ENCODE measurements around the gene FNBP1L.

The FNBP1L gene

GRCh38 chr1:93598396-93598795, 150.5 kb downstream of the FNBP1L start:
- Histone ChIP-seq H3K27me3 (ENCODE audit: control insufficient read depth in 3 of 3, insufficient read depth in 3 of 3, low read depth in 1 of 3, low read length in 3 of 3) (no peaks in the 10 kb centered on the region), H3K18ac (ENCODE audit: low read length) (no peak overlapping the region)

GRCh38 chr1:93598861-93599439, 151.0 kb downstream of the FNBP1L start:
- H2BK12ac ChIP-seq (ENCODE audit: low read length): no peak overlapping the region
- H3K36me3 ChIP-seq (replicated peaks in 1 of 2; ENCODE audit: control insufficient read depth in 2 of 2, insufficient read depth in 2 of 2, low read length in 2 of 2): no peaks in the 10 kb centered on the region
- DNase-seq (ENCODE audit: low spot score): no peak
- H4K91ac ChIP-seq (ENCODE audit: low read depth, low read length, poor library complexity): no peak overlapping the region
- no CpG with 5 or more reads among the region's 7 CpGs for WGBS, 2 donors (ENCODE audit: extremely low coverage in 2 of 2, insufficient read length in 2 of 2, insufficient replicate concordance in 1 of 2)
- H2AFZ ChIP-seq (ENCODE audit: low read length): no peak overlapping the region
- H3K23ac ChIP-seq (ENCODE audit: low read depth, low read length, poor library complexity): no peak overlapping the region
- H4K8ac ChIP-seq (ENCODE audit: low read depth, low read length): no peak overlapping the region
- H3K79me1 ChIP-seq (ENCODE audit: low read depth, low read length): peaks cover 4% of the 10 kb centered on the region
- no peak overlapping the region for H2BK120ac ChIP-seq (ENCODE audit: low read depth, low read length)
- no peak overlapping the region for H3K14ac ChIP-seq (ENCODE audit: low read length)
- H3K4me2 ChIP-seq (ENCODE audit: insufficient read depth, low read length, poor library complexity, severe bottlenecking): no peak overlapping the region
- H3K27me3 ChIP-seq (ENCODE audit: control insufficient read depth in 3 of 3, insufficient read depth in 3 of 3, low read depth in 1 of 3, low read length in 3 of 3): no peaks in the 10 kb centered on the region
- no peak overlapping the region for H2BK15ac ChIP-seq (ENCODE audit: low read length)
- no peak overlapping the region for H3K18ac ChIP-seq (ENCODE audit: low read length)
- no peak overlapping the region for H2AK5ac ChIP-seq (ENCODE audit: low read depth, low read length)
- H2BK5ac ChIP-seq (ENCODE audit: low read length): no peak overlapping the region
- H3K27ac ChIP-seq (replicated peaks; ENCODE audit: low read length): no peak overlapping the region
- H3K9ac ChIP-seq (ENCODE audit: low read depth, low read length, poor library complexity): no peak overlapping the region
- H3K9me3 ChIP-seq (replicated peaks in 1 of 2; ENCODE audit: control insufficient read depth in 2 of 2, insufficient read depth in 1 of 2, low read depth in 1 of 2, low read length in 2 of 2): peaks cover 1 to 7% of the 10 kb centered on the region in 2 donors
- no peak overlapping the region for H3K4ac ChIP-seq (ENCODE audit: low read length)
- H3K4me1 ChIP-seq (ENCODE audit: control insufficient read depth in 2 of 2, insufficient read depth in 1 of 2, low read depth in 1 of 2, low read length in 2 of 2): peaks cover 0 to 9% of the 10 kb centered on the region in 2 donors
- H3K4me3 ChIP-seq (ENCODE audit: low read length in 2 of 2): no peak overlapping the region

More at GRCh38 chr1:93598396-93598795, 150.5 kb downstream of the FNBP1L start:
- no peak overlapping the region for H3K4me2 ChIP-seq (ENCODE audit: insufficient read depth, low read length, poor library complexity, severe bottlenecking)
- H4K8ac ChIP-seq (ENCODE audit: low read depth, low read length): no peak overlapping the region
- no peak for DNase-seq (ENCODE audit: low spot score)
- H2AFZ ChIP-seq (ENCODE audit: low read length): no peak overlapping the region
- H2BK15ac ChIP-seq (ENCODE audit: low read length): no peak overlapping the region
- no CpG with 5 or more reads among the region's 2 CpGs for WGBS, 2 donors (ENCODE audit: extremely low coverage in 2 of 2, insufficient read length in 2 of 2, insufficient replicate concordance in 1 of 2)
- H4K91ac ChIP-seq (ENCODE audit: low read depth, low read length, poor library complexity): no peak overlapping the region
- H3K4ac ChIP-seq (ENCODE audit: low read length): no peak overlapping the region
- no peak overlapping the region for H3K14ac ChIP-seq (ENCODE audit: low read length)
- H2AK5ac ChIP-seq (ENCODE audit: low read depth, low read length): no peak overlapping the region
- no peak overlapping the region for H3K9ac ChIP-seq (ENCODE audit: low read depth, low read length, poor library complexity)
- peaks cover 4% of the 10 kb centered on the region for H3K79me1 ChIP-seq (ENCODE audit: low read depth, low read length)
- H3K36me3 ChIP-seq (replicated peaks in 1 of 2; ENCODE audit: control insufficient read depth in 2 of 2, insufficient read depth in 2 of 2, low read length in 2 of 2): no peaks in the 10 kb centered on the region
- H3K27ac ChIP-seq (replicated peaks; ENCODE audit: low read length): no peak overlapping the region
- peak overlapping the region in 1 of 2 donors; percentile 44 for H3K4me3 ChIP-seq (ENCODE audit: low read length in 2 of 2)
- no peak overlapping the region for H2BK5ac ChIP-seq (ENCODE audit: low read length)
- H3K23ac ChIP-seq (ENCODE audit: low read depth, low read length, poor library complexity): no peak overlapping the region
- no peak overlapping the region for H2BK12ac ChIP-seq (ENCODE audit: low read length)
- peaks cover 0 to 9% of the 10 kb centered on the region in 2 donors for H3K4me1 ChIP-seq (ENCODE audit: control insufficient read depth in 2 of 2, insufficient read depth in 1 of 2, low read depth in 1 of 2, low read length in 2 of 2)
- H2BK120ac ChIP-seq (ENCODE audit: low read depth, low read length): no peak overlapping the region
- peaks cover 1 to 4% of the 10 kb centered on the region in 2 donors for H3K9me3 ChIP-seq (replicated peaks in 1 of 2; ENCODE audit: control insufficient read depth in 2 of 2, insufficient read depth in 1 of 2, low read depth in 1 of 2, low read length in 2 of 2)

- H4K8ac ChIP-seq (ENCODE audit: low read depth, low read length): no peak overlapping the region
- no peak overlapping the region for H4K91ac ChIP-seq (ENCODE audit: low read depth, low read length, poor library complexity)
- no CpG with 5 or more reads among the region's 6 CpGs for WGBS, 2 donors (ENCODE audit: extremely low coverage in 2 of 2, insufficient read length in 2 of 2, insufficient replicate concordance in 1 of 2)
- no peaks in the 10 kb centered on the region for H3K36me3 ChIP-seq (replicated peaks in 1 of 2; ENCODE audit: control insufficient read depth in 2 of 2, insufficient read depth in 2 of 2, low read length in 2 of 2)
- no peak overlapping the region for H3K18ac ChIP-seq (ENCODE audit: low read length)
- no peak overlapping the region for H3K4me2 ChIP-seq (ENCODE audit: insufficient read depth, low read length, poor library complexity, severe bottlenecking)
- H2AFZ ChIP-seq (ENCODE audit: low read length): no peak overlapping the region
- no peak overlapping the region for H3K23ac ChIP-seq (ENCODE audit: low read depth, low read length, poor library complexity)
- H3K9me3 ChIP-seq (replicated peaks in 1 of 2; ENCODE audit: control insufficient read depth in 2 of 2, insufficient read depth in 1 of 2, low read depth in 1 of 2, low read length in 2 of 2): peaks cover 1 to 12% of the 10 kb centered on the region in 2 donors
- H2BK12ac ChIP-seq (ENCODE audit: low read length): no peak overlapping the region
- peaks cover 0 to 7% of the 10 kb centered on the region in 2 donors for H3K4me1 ChIP-seq (ENCODE audit: control insufficient read depth in 2 of 2, insufficient read depth in 1 of 2, low read depth in 1 of 2, low read length in 2 of 2)
- no peak overlapping the region for H3K9ac ChIP-seq (ENCODE audit: low read depth, low read length, poor library complexity)
- no peak overlapping the region for H2AK5ac ChIP-seq (ENCODE audit: low read depth, low read length)
- no peak overlapping the region for H2BK5ac ChIP-seq (ENCODE audit: low read length)
- H3K79me1 ChIP-seq (ENCODE audit: low read depth, low read length): peaks cover 4% of the 10 kb centered on the region
- no peak overlapping the region for H3K14ac ChIP-seq (ENCODE audit: low read length)
- H3K4me3 ChIP-seq (ENCODE audit: low read length in 2 of 2): no peak overlapping the region
- no peak for DNase-seq (ENCODE audit: low spot score)
- H3K27ac ChIP-seq (replicated peaks; ENCODE audit: low read length): no peak overlapping the region
- H3K4ac ChIP-seq (ENCODE audit: low read length): no peak overlapping the region
- no peak overlapping the region for H2BK15ac ChIP-seq (ENCODE audit: low read length)
- no peak overlapping the region for H2BK120ac ChIP-seq (ENCODE audit: low read depth, low read length)
- H3K27me3 ChIP-seq (ENCODE audit: control insufficient read depth in 3 of 3, insufficient read depth in 3 of 3, low read depth in 1 of 3, low read length in 3 of 3): no peaks in the 10 kb centered on the region
Measured at GRCh38 chr1:93599479-93599878, 151.6 kb downstream of the FNBP1L start.

- Histone ChIP-seq H3K18ac (ENCODE audit: low read length) (peak overlapping the region; percentile 24), H2BK15ac (ENCODE audit: low read length) (no peak overlapping the region), H2BK12ac (ENCODE audit: low read length) (no peak overlapping the region), H3K9me3 (replicated peaks in 1 of 2; ENCODE audit: control insufficient read depth in 2 of 2, insufficient read depth in 1 of 2, low read depth in 1 of 2, low read length in 2 of 2) (peaks cover 1 to 16% of the 10 kb centered on the region in 2 donors), H3K79me1 (ENCODE audit: low read depth, low read length) (peaks cover 4% of the 10 kb centered on the region), H2BK5ac (ENCODE audit: low read length) (no peak overlapping the region), H3K4ac (ENCODE audit: low read length) (no peak overlapping the region), H4K91ac (ENCODE audit: low read depth, low read length, poor library complexity) (no peak overlapping the region), H3K14ac (ENCODE audit: low read length) (no peak overlapping the region), H3K36me3 (replicated peaks in 1 of 2; ENCODE audit: control insufficient read depth in 2 of 2, insufficient read depth in 2 of 2, low read length in 2 of 2) (peaks cover 0 to 4% of the 10 kb centered on the region in 2 donors), H3K27me3 (ENCODE audit: control insufficient read depth in 3 of 3, insufficient read depth in 3 of 3, low read depth in 1 of 3, low read length in 3 of 3) (no peaks in the 10 kb centered on the region), H2AFZ (ENCODE audit: low read length) (no peak overlapping the region), H4K8ac (ENCODE audit: low read depth, low read length) (no peak overlapping the region), H3K9ac (ENCODE audit: low read depth, low read length, poor library complexity) (no peak overlapping the region), H3K4me2 (ENCODE audit: insufficient read depth, low read length, poor library complexity, severe bottlenecking) (no peak overlapping the region), H2BK120ac (ENCODE audit: low read depth, low read length) (no peak overlapping the region), H2AK5ac (ENCODE audit: low read depth, low read length) (no peak overlapping the region), H3K4me3 (ENCODE audit: low read length in 2 of 2) (no peak overlapping the region), H3K4me1 (ENCODE audit: control insufficient read depth in 2 of 2, insufficient read depth in 1 of 2, low read depth in 1 of 2, low read length in 2 of 2) (peaks cover 0 to 2% of the 10 kb centered on the region in 2 donors), H3K27ac (replicated peaks; ENCODE audit: low read length) (no peak overlapping the region), H3K23ac (ENCODE audit: low read depth, low read length, poor library complexity) (no peak overlapping the region)
- DNase-seq (ENCODE audit: low spot score): no peak
- WGBS, 2 donors (ENCODE audit: extremely low coverage in 2 of 2, insufficient read length in 2 of 2, insufficient replicate concordance in 1 of 2): no CpG with 5 or more reads among the region's 2 CpGs
Measured at GRCh38 chr1:93600663-93601062, 152.7 kb downstream of the FNBP1L start.
